ENCODE data around the gene SLC22A31. TPM values are rescaled to one million over a fixed set of nuclear protein-coding genes. Genes with fewer than 3 reads are reported as not detected.
"Not testable (repeated sequence)": the region's sequence is repeated elsewhere in the genome, so short reads cannot be mapped to it uniquely, and the experiment has no call there.

SLC22A31 gene
- total RNA-seq, 4 donors from 2014 or later = 0.97 to 2.2 (median 1.7) TPM

DNA sequence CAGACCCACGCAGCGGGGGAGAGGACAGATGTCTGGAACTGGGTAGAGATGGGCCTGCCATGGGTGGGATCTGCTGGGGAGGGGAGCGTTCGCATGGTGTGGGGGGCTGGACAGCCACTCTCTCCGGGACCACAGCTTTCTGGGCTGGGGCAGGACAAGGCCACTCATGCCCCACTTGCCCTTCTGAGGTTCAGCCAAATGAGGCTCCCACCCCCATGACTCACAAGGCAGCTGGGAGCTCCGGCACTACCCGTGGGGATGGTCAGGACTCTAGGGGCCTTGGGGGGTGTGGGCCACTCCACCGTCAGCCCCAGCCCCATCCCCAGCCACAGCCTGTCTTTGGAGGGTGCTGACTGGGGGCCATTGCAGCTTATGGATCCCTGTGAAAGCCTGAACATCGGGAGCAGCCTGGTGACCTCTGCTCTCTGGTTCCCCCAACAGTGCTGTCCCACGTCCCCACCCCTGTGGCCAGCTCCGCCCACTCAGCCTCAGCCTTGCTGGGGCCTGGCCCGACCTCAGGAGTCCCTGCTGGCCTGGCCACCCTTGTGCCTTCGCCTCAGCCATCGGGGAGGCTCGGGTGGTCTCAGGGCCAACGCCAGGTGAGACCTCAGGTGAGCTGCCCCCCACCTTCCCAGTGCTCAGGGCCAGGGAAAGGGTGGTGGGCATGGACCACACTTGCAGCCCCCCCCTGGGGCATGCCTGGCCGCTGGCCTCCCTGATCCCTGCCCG, 33.5 kb downstream of the SLC22A31 start:
- DNase-seq (ENCODE audit: low spot score in 2 of 2) = no peak
- TF ChIP-seq, protein P1, sequence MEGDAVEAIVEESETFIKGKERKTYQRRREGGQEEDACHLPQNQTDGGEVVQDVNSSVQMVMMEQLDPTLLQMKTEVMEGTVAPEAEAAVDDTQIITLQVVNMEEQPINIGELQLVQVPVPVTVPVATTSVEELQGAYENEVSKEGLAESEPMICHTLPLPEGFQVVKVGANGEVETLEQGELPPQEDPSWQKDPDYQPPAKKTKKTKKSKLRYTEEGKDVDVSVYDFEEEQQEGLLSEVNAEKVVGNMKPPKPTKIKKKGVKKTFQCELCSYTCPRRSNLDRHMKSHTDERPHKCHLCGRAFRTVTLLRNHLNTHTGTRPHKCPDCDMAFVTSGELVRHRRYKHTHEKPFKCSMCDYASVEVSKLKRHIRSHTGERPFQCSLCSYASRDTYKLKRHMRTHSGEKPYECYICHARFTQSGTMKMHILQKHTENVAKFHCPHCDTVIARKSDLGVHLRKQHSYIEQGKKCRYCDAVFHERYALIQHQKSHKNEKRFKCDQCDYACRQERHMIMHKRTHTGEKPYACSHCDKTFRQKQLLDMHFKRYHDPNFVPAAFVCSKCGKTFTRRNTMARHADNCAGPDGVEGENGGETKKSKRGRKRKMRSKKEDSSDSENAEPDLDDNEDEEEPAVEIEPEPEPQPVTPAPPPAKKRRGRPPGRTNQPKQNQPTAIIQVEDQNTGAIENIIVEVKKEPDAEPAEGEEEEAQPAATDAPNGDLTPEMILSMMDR (IDR thresholded peaks at IDR 0.05) = no peak
- TF ChIP-seq POLR2A (IDR thresholded peaks at IDR 0.05) = no peak
- no peak overlapping the region for H3K4me3 ChIP-seq (ENCODE audit: low read depth, poor library complexity, severe bottlenecking)
- intact Hi-C loops (cut with DNase I; ENCODE audit: low total_unique reads) = loop anchor here (5.0 to 10.0 kb wide), 2 partner anchors 225 to 352 kb away; partner anchors contain the start of gene APRT
- 56 to 73% methylated on average over 13 to 16 of the region's 18 CpGs for WGBS, 2 donors

- not testable (repeated sequence) for DNase-seq (ENCODE audit: low spot score in 2 of 2); H3K4me3 ChIP-seq (ENCODE audit: low read depth, poor library complexity, severe bottlenecking)
- WGBS, 2 donors = 75 to 80% methylated on average over 10 of the region's 10 CpGs
- intact Hi-C loops (cut with DNase I; ENCODE audit: low total_unique reads) = loop anchor here (5.0 to 10.0 kb wide), 2 partner anchors 223 to 351 kb away; partner anchors contain the start of gene APRT
These were observed 34.7 kb downstream of the SLC22A31 start for GRCh38 chr16:89165681-89165979.

DNA sequence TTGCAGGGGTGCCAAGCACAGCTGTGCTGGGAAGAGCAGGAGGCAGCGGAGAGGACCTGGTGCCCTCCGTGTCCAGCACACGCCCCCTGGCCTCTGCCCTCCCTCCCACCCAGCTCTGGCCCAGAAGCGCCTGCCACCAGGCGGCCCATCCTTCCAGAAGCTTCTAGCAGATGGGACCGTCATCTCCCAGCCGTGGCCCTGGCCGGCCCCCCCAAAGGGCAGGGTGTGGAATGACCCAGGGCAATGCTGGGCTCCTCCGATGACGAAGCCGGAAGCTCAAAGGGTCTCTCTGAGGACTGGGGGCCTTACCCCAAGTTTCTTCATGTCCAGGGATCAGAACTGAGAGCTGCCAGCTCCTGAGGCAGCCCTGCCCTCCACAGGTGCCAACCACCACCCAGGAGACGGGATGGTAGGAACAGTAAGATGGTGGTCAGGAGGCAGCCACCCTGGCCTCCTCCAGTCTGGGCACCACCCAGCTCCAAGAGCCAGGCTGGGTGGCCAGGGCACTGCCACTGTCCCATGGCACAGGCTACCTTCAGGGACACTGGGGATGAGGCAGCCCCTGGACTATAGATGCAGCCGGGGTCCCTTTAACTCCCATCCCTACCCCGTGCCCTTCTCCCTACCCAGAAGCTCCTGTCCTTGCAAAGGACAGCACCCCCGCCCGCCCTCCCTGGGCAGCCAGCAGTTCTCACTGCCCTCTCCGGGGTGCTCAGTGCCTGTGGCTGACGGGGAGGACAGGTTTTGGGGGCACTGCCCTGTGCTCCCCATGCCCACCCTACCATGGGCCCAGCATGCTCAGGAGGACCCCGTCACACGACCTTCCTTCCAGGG, 35.3 kb downstream of the SLC22A31 start:
- intact Hi-C loops (cut with DNase I; ENCODE audit: low total_unique reads) = loop anchor here (5.0 to 10.0 kb wide), 2 partner anchors 223 to 350 kb away; partner anchors contain the start of gene APRT
- H3K4me3 ChIP-seq (ENCODE audit: low read depth, poor library complexity, severe bottlenecking) = no peak overlapping the region
- no peak for TF ChIP-seq POLR2A (IDR thresholded peaks at IDR 0.05)
- TF ChIP-seq, protein P1 (IDR thresholded peaks at IDR 0.05) = no peak
- WGBS, 2 donors = 85 to 89% methylated on average over 8 to 14 of the region's 20 CpGs
- DNase-seq (ENCODE audit: low spot score in 2 of 2) = no peak

DNA sequence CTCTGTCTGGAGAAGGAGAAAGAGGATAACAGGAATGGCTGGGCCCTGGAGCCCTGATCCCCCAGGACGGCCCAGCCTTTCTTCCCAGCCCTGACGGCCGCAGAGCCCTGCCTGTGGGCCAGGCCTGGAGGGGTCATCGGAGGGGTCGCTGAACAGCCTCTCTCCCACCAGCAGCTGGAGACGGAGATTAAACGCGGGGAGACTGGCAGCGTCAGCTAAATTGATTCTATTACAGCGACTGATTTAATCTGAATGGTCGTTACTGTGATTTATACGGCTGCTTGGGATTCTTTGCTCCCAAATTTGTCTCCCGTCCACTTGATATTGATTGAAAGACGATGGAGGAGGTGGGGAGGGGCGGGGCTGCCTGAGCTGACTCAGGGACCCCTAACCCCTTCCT, 35.9 kb downstream of the SLC22A31 start:
- TF ChIP-seq POLR2A (IDR thresholded peaks at IDR 0.05) = no peak
- TF ChIP-seq, protein P1 (IDR thresholded peaks at IDR 0.05) = no peak
- WGBS, 2 donors = 66 to 72% methylated on average over 15 of the region's 15 CpGs
- intact Hi-C loops (cut with DNase I; ENCODE audit: low total_unique reads) = loop anchor here (10.0 kb wide), 1 partner anchor 350 kb away; the partner anchor contains the start of gene APRT
- DNase-seq (ENCODE audit: low spot score in 2 of 2) = no peak
- H3K4me3 ChIP-seq (ENCODE audit: low read depth, poor library complexity, severe bottlenecking) = no peak overlapping the region

GRCh38 chr16:89163297-89163696, 37.0 kb downstream of the SLC22A31 start:
- H3K4me3 ChIP-seq (ENCODE audit: low read depth, poor library complexity, severe bottlenecking) = no peak overlapping the region
- no peak for TF ChIP-seq POLR2A (IDR thresholded peaks at IDR 0.05)
- DNase-seq (ENCODE audit: low spot score in 2 of 2) = no peak
- intact Hi-C loops (cut with DNase I; ENCODE audit: low total_unique reads) = loop anchor here (10.0 kb wide), 1 partner anchor 348 kb away; the partner anchor contains the start of gene APRT
- 80 to 86% methylated on average over 9 of the region's 9 CpGs for WGBS, 2 donors

GRCh38 chr16:89161763-89162713, 38.3 kb downstream of the SLC22A31 start:
- intact Hi-C loops (cut with DNase I; ENCODE audit: low total_unique reads) = loop anchor here (10.0 kb wide), 1 partner anchor 347 kb away; the partner anchor contains the start of gene APRT
- WGBS, 2 donors = 82 to 83% methylated on average over 37 of the region's 40 CpGs
- no peak for DNase-seq (ENCODE audit: low spot score in 2 of 2)
- H3K4me3 ChIP-seq (ENCODE audit: low read depth, poor library complexity, severe bottlenecking) = no peak overlapping the region
- TF ChIP-seq, protein P1 (IDR thresholded peaks at IDR 0.05) = no peak
- no peak for TF ChIP-seq POLR2A (IDR thresholded peaks at IDR 0.05)

All from lower leg skin (tissue), 4 donors.